SH-SY5Y (cell line): ENCODE data around the gene SLC34A3.

Experiments
- GATA2 ChIP-seq: IDR thresholded peaks from 2 replicates; pipeline ENCODE4 v1.6.1; 2011; ENCODE audit warnings: mild to moderate bottlenecking, low read depth, low read length
- GATA3 ChIP-seq: IDR thresholded peaks from 2 replicates; pipeline ENCODE4 v1.6.1; 2011; ENCODE audit warnings: low read depth, mild to moderate bottlenecking, low read length, moderate library complexity

DNA sequence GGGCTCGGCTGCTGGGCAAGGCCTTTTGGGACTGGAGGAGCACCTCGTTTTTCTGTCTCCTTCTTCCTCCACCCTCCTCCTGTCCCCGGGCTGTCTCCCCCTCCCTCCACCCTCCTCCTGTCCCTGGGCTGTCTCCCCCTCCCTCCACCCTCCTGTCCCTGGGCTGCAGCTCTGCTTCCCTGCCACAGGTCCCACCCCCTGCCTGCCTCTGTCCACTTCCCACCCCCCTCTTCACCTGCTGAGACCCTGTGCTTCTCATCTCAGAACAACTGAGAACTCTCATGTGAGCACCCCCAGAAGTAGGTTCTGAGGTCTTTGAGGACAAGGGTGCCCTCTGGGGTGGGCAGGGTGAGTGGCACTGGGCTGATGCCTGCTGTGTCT is 41.0 kb downstream of the SLC34A3 start:
- TF ChIP-seq GATA2 (no peak), GATA3 (no peak)
